ENCODE data around the gene TOGARAM2.

TOGARAM2 gene
- total RNA-seq = 0.34 to 10.4 (median 3.7) reads per million in 17 experiments

GRCh38 chr2:28981016-28981441 is at the start of gene TOGARAM2:
Gene TOGARAM2 (plus strand): TSS chr2:28981298. CDS start chr2:28994835, 13,537 bp downstream.
- no peak for DNase-seq

GRCh38 chr2:28934769-28935168 is 46.3 kb upstream of the TOGARAM2 start:
- DNase-seq = no peak

- DNase-seq = no peak
Observed at GRCh38 chr2:28941008-28941407, 40.1 kb upstream of the TOGARAM2 start.

- no peak for DNase-seq
Observed at GRCh38 chr2:28944535-28945248, 36.4 kb upstream of the TOGARAM2 start.

- DNase-seq = no peak
Observed at GRCh38 chr2:28948160-28948559, 32.9 kb upstream of the TOGARAM2 start.

- no peak for DNase-seq
Observed at GRCh38 chr2:28949190-28949589, 31.9 kb upstream of the TOGARAM2 start.

- DNase-seq = no peak
Observed at GRCh38 chr2:28949617-28950305, 31.3 kb upstream of the TOGARAM2 start.

- no peak for DNase-seq
Observed at GRCh38 chr2:28950941-28951630, 30.0 kb upstream of the TOGARAM2 start.

GRCh38 chr2:28951910-28952835 is 28.9 kb upstream of the TOGARAM2 start:
- peak; percentile 54 to 77 (median 66) for DNase-seq

GRCh38 chr2:28952836-28953211 is 28.3 kb upstream of the TOGARAM2 start:
- peak; percentile 13 to 61 (median 40) for DNase-seq

GRCh38 chr2:28955467-28955866 is 25.6 kb upstream of the TOGARAM2 start:
- DNase-seq = no peak

- DNase-seq = peak in 3 of 4 experiments; percentile 34 to 68 (median 44)
Observed at GRCh38 chr2:28956415-28956826, 24.7 kb upstream of the TOGARAM2 start.

GRCh38 chr2:28956890-28957289 is 24.2 kb upstream of the TOGARAM2 start:
- peak in 1 of 4 experiments; percentile 38 for DNase-seq

GRCh38 chr2:28958689-28959088 is 22.4 kb upstream of the TOGARAM2 start:
- peak; percentile 79 to 87 (median 84) for DNase-seq

- DNase-seq = peak in 2 of 4 experiments; percentile 25 to 34
Observed at GRCh38 chr2:28960401-28960800, 20.7 kb upstream of the TOGARAM2 start.

GRCh38 chr2:28962505-28962904 is 18.6 kb upstream of the TOGARAM2 start:
- no peak for DNase-seq

- DNase-seq = peak in 2 of 4 experiments; percentile 14 to 27
Observed at GRCh38 chr2:28970464-28971160, 10.5 kb upstream of the TOGARAM2 start.

- peak; percentile 54 to 85 (median 84) for DNase-seq
Observed at GRCh38 chr2:28972778-28973335, 8.2 kb upstream of the TOGARAM2 start.

GRCh38 chr2:28974252-28974651 is 6.8 kb upstream of the TOGARAM2 start:
- no peak for DNase-seq

GRCh38 chr2:28975671-28976070 is 5.4 kb upstream of the TOGARAM2 start:
- DNase-seq = peak in 2 of 4 experiments; percentile 23 to 40

GRCh38 chr2:28976584-28976983 is 4.5 kb upstream of the TOGARAM2 start:
- DNase-seq = no peak

Measured in suppressor macrophage (primary cell).